ENCODE data around the gene AIG1. TPM values are rescaled to one million over a fixed set of nuclear protein-coding genes. Genes with fewer than 3 reads are reported as not detected.

AIG1 gene
- total RNA-seq, 1 experiment from 2014 or later, result 2.2 TPM

DNA sequence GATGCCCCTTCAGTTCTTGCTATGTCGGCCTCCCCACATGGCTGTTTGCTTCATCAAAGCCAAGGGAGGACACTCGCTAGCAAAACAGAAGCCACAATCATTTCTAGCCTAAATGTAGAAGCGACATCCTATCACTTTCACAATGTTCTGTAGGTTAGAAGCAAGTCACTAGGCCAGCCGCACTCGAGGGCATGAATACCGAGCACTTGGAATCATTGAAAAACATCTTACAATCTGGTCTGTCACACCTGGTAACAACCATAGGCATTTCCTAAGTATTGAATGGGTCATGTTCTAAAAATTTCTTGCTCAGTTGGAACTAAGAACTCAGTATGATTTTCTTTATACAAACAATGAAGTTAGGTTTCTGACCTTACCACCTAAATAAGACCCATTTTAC lies 192.3 kb downstream of the AIG1 start:
- BruUV-seq (replicated peaks), result no TSS peak
- Histone ChIP-seq H3K27ac (ENCODE audit: low read depth, low read length, poor library complexity, severe bottlenecking) (no peak overlapping the region), H3K4me3 (ENCODE audit: low read depth, low read length, poor library complexity, severe bottlenecking) (no peak overlapping the region), H3K4me1 (ENCODE audit: insufficient read depth, low read length, poor library complexity, severe bottlenecking) (no peaks in the 10 kb centered on the region), H3K9me3 (ENCODE audit: low read depth, low read length, poor library complexity, severe bottlenecking) (no peaks in the 10 kb centered on the region), H3K27me3 (replicated peaks; ENCODE audit: insufficient read depth, low read depth, low read length, poor library complexity) (no peaks in the 10 kb centered on the region), H3K36me3 (ENCODE audit: insufficient read depth, low read length, poor library complexity, severe bottlenecking) (no peaks in the 10 kb centered on the region)
- ChIA-PET POLR2A (ENCODE audit: low non-redundant PET) (no interaction called here), CTCF (no interaction called here)
- no peak for DNase-seq (ENCODE audit: low spot score)
- no peak for TF ChIP-seq EZH2 (IDR thresholded peaks at IDR 0.05; ENCODE audit: borderline replicate concordance, low read depth, low read length, poor library complexity, severe bottlenecking)
- TF ChIP-seq, protein P1, sequence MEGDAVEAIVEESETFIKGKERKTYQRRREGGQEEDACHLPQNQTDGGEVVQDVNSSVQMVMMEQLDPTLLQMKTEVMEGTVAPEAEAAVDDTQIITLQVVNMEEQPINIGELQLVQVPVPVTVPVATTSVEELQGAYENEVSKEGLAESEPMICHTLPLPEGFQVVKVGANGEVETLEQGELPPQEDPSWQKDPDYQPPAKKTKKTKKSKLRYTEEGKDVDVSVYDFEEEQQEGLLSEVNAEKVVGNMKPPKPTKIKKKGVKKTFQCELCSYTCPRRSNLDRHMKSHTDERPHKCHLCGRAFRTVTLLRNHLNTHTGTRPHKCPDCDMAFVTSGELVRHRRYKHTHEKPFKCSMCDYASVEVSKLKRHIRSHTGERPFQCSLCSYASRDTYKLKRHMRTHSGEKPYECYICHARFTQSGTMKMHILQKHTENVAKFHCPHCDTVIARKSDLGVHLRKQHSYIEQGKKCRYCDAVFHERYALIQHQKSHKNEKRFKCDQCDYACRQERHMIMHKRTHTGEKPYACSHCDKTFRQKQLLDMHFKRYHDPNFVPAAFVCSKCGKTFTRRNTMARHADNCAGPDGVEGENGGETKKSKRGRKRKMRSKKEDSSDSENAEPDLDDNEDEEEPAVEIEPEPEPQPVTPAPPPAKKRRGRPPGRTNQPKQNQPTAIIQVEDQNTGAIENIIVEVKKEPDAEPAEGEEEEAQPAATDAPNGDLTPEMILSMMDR (conservative IDR thresholded peaks at IDR 0.05; ENCODE audit: low read depth, low read length), result no peak
- intact Hi-C loops (cut with micrococcal nuclease; ENCODE audit: unreplicated experiment), result no loop called here

DNA sequence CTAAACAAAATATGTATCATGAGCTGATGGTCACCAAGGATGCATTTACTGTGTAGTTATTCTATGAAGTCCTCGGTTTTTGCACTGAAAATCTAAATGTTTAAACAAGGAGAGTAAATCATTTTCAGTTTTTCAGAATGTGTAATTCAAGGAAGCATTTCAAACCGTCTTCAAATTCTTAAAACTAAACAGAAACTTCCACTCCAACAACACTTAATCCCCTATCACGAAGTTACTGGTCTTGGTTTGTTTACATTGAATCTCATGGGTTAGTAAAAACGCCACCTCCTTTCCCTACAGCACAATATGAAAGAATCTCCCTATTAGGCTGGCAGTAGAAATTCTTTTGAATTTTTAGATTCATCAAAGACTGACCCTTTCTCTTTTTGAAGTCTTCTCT lies 192.9 kb downstream of the AIG1 start:
- no peak for DNase-seq (ENCODE audit: low spot score)
- H3K27me3 ChIP-seq (replicated peaks; ENCODE audit: insufficient read depth, low read depth, low read length, poor library complexity), result no peaks in the 10 kb centered on the region
- H3K36me3 ChIP-seq (ENCODE audit: insufficient read depth, low read length, poor library complexity, severe bottlenecking), result no peaks in the 10 kb centered on the region
- no peaks in the 10 kb centered on the region for H3K4me1 ChIP-seq (ENCODE audit: insufficient read depth, low read length, poor library complexity, severe bottlenecking)
- no peaks in the 10 kb centered on the region for H3K9me3 ChIP-seq (ENCODE audit: low read depth, low read length, poor library complexity, severe bottlenecking)
- intact Hi-C loops (cut with micrococcal nuclease; ENCODE audit: unreplicated experiment), result no loop called here
- POLR2A ChIA-PET (ENCODE audit: low non-redundant PET), result no interaction called here
- no TSS peak for BruUV-seq (replicated peaks)
- CTCF ChIA-PET, result no interaction called here
- H3K27ac ChIP-seq (ENCODE audit: low read depth, low read length, poor library complexity, severe bottlenecking), result no peak overlapping the region
- no peak for TF ChIP-seq EZH2 (IDR thresholded peaks at IDR 0.05; ENCODE audit: borderline replicate concordance, low read depth, low read length, poor library complexity, severe bottlenecking)
- TF ChIP-seq, protein P1 (conservative IDR thresholded peaks at IDR 0.05; ENCODE audit: low read depth, low read length), result no peak
- no peak overlapping the region for H3K4me3 ChIP-seq (ENCODE audit: low read depth, low read length, poor library complexity, severe bottlenecking)

DNA sequence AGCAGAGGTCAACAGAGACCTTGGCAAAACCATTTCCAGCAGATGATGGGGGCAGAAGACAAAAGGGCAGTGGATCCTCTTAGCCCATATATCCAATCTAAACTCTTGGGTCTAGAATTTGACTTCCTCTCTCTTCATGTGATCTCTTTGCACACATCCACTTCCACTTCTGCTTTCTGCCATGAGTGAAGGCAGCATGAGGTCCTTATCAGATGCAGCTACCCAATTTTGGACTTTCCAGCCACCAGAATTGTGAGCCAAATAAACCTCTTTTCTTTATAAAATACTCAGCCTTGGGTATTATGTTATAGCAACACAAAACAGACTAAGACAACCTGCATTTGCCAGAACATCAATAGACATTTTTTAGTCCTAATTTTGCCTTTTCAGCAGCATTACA lies 198.3 kb downstream of the AIG1 start:
- BruUV-seq (replicated peaks), result no TSS peak
- Histone ChIP-seq H3K9me3 (ENCODE audit: low read depth, low read length, poor library complexity, severe bottlenecking) (no peaks in the 10 kb centered on the region), H3K36me3 (ENCODE audit: insufficient read depth, low read length, poor library complexity, severe bottlenecking) (no peaks in the 10 kb centered on the region), H3K4me1 (ENCODE audit: insufficient read depth, low read length, poor library complexity, severe bottlenecking) (no peaks in the 10 kb centered on the region), H3K27me3 (replicated peaks; ENCODE audit: insufficient read depth, low read depth, low read length, poor library complexity) (no peaks in the 10 kb centered on the region), H3K27ac (ENCODE audit: low read depth, low read length, poor library complexity, severe bottlenecking) (no peak overlapping the region), H3K4me3 (ENCODE audit: low read depth, low read length, poor library complexity, severe bottlenecking) (no peak overlapping the region)
- intact Hi-C loops (cut with micrococcal nuclease; ENCODE audit: unreplicated experiment), result no loop called here
- TF ChIP-seq, protein P1 (conservative IDR thresholded peaks at IDR 0.05; ENCODE audit: low read depth, low read length), result no peak
- ChIA-PET POLR2A (ENCODE audit: low non-redundant PET) (no interaction called here), CTCF (no interaction called here)
- no peak for DNase-seq (ENCODE audit: low spot score)

Data from A673 (cell line).